GM18520 (cell line): ENCODE results near the gene ARHGAP45.
"Not testable (repeated sequence)": the region's sequence is repeated elsewhere in the genome, so short reads cannot be mapped to it uniquely, and the experiment has no call there.

ENCODE experiments used
- ATAC-seq: cut with Tn5 transposase; IDR thresholded peaks from one replicate; pipeline ENCODE4 v1.9.1; 2021; ENCODE audit not compliant: unreplicated experiment

The ARHGAP45 gene, protein sequence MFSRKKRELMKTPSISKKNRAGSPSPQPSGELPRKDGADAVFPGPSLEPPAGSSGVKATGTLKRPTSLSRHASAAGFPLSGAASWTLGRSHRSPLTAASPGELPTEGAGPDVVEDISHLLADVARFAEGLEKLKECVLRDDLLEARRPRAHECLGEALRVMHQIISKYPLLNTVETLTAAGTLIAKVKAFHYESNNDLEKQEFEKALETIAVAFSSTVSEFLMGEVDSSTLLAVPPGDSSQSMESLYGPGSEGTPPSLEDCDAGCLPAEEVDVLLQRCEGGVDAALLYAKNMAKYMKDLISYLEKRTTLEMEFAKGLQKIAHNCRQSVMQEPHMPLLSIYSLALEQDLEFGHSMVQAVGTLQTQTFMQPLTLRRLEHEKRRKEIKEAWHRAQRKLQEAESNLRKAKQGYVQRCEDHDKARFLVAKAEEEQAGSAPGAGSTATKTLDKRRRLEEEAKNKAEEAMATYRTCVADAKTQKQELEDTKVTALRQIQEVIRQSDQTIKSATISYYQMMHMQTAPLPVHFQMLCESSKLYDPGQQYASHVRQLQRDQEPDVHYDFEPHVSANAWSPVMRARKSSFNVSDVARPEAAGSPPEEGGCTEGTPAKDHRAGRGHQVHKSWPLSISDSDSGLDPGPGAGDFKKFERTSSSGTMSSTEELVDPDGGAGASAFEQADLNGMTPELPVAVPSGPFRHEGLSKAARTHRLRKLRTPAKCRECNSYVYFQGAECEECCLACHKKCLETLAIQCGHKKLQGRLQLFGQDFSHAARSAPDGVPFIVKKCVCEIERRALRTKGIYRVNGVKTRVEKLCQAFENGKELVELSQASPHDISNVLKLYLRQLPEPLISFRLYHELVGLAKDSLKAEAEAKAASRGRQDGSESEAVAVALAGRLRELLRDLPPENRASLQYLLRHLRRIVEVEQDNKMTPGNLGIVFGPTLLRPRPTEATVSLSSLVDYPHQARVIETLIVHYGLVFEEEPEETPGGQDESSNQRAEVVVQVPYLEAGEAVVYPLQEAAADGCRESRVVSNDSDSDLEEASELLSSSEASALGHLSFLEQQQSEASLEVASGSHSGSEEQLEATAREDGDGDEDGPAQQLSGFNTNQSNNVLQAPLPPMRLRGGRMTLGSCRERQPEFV

DNA sequence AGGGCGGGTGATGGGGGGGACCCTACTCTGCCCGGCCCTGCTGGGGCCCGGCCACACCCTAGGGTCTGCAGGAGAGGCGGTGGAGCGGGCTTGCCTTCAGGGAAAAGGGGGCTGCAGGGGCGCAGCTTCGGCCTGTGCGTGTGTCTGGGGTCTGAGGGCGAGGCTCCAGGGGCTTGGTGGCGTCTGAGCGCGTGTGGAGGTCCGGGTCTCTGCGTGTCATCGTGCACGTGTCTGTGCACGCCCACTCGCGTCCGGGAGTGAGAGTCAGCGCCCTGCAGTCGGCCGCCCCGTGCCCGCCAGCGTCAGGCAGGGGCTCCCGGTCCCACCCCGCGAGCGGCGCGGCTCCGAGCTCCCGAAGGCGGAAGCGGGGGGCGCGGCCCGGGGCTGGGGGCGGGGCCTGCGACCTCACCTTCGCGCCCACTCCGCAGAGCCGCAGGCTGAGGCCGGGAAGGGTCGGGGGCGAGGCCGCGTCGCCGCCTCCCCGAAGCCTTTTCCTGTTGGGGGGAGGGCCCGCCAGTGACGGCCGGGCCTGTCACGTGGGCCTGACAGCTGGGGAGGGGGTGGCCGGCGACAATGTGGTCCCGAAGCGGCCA, at the start of gene ARHGAP45:
Gene ARHGAP45, plus strand, starts transcription at position 420 of the 593 bp plus-strand sequence. CDS start 239 bp downstream, outside the sequence.
- no peak for ATAC-seq

- no peak for ATAC-seq
Observed at GRCh38 chr19:1017906-1018305, 49.1 kb upstream of the ARHGAP45 start.

- no peak for ATAC-seq
Observed at GRCh38 chr19:1018393-1018792, 48.6 kb upstream of the ARHGAP45 start.

- no peak for ATAC-seq
Observed at GRCh38 chr19:1018932-1019615, 47.9 kb upstream of the ARHGAP45 start.

- ATAC-seq: no peak
Observed at GRCh38 chr19:1019616-1019961, 47.4 kb upstream of the ARHGAP45 start.

GRCh38 chr19:1019980-1020867, 46.7 kb upstream of the ARHGAP45 start:
- no peak for ATAC-seq

GRCh38 chr19:1020868-1021425, 46.0 kb upstream of the ARHGAP45 start, which contains the start of gene TMEM259:
Gene TMEM259 (minus strand): TSS chr19:1021123. CDS start chr19:1020996, 127 bp downstream.
- ATAC-seq: peak; percentile 74

DNA sequence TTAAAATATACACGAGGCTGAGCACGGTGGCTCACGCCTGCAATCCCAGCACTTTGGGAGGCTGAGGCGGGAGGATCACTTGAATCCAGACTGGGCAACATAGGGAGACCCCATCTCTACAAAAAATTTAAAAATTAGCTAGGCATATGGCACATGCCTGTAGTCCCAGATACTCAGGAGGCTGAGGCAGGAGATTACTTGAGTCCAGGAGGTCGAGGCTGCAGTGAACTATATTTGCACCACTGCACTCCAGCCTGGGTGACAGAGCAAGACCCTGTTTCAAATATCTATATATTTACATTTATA, 43.1 kb upstream of the ARHGAP45 start:
- ATAC-seq: not testable (repeated sequence)

DNA sequence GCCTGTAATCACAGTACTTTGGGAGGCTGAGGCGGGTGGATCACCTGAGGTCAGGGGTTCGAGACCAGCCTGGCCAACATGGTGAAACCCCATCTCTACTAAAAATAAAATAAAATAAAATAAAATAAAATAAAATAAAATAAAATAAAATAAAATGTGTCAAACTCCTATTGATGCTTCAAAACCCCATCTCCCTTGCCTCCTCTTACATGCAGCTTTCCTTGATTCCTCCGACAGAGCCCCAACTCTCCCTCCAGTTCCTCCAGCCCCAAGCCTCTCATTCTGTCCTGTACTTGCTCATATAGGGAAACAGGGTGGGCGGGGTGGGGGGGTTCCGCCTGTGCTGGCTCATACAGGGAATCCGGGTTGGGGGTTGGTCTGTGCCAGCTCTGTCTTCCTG, 41.9 kb upstream of the ARHGAP45 start:
- ATAC-seq: not testable (repeated sequence)

GRCh38 chr19:1025960-1026782, 40.8 kb upstream of the ARHGAP45 start, which contains the start of gene CNN2:
Gene CNN2 (plus strand): TSS chr19:1026608. CDS start chr19:1026662, 54 bp downstream.
- peak; percentile 51 for ATAC-seq

GRCh38 chr19:1026783-1027649, 40.0 kb upstream of the ARHGAP45 start:
- no peak for ATAC-seq

- no peak for ATAC-seq
Observed at GRCh38 chr19:1027650-1028061, 39.3 kb upstream of the ARHGAP45 start.

DNA sequence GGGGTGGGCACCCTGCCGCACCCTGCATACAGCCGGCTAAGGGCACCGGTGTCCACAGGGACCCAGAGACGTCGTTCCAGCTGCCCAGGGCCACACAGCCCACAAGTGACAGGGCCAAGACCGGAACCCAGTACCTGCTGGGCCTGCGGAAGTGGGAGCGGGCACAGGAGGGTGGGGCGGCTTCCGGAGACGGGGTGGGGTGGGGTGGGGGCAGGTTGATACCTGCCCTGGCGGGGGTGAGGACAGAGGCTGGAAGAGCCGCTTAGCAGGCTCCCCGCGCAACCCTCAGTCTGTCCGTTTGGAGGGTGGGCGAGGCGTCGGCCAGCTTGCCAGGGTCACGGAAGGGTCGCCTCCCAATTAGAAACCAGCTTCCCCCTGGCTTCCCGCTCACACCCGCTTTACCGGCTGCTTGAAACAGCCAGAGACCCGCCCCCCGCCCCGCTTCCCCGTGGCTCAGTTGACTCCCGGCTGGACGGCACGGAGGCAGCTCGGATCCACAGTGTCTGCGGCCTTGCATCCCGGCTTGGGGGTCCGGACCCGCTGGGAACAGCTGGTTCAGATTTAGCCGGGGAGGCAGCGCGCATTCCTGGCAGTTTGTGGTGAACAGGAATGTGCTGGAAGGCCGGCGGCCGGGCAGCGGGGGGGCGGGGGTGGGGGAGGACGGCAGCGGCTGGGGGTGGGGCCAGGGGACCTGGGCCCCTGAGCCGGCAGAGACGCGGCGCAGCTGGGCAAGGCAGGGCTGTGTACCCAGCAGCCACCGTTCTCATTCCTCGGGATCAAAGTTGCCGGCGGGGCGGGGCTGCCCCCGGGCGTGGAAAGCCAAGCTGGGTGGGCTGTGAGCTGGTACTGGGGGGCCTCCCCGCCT, 38.7 kb upstream of the ARHGAP45 start:
- no peak for ATAC-seq

GRCh38 chr19:1032264-1032867, 34.6 kb upstream of the ARHGAP45 start:
- ATAC-seq: no peak

DNA sequence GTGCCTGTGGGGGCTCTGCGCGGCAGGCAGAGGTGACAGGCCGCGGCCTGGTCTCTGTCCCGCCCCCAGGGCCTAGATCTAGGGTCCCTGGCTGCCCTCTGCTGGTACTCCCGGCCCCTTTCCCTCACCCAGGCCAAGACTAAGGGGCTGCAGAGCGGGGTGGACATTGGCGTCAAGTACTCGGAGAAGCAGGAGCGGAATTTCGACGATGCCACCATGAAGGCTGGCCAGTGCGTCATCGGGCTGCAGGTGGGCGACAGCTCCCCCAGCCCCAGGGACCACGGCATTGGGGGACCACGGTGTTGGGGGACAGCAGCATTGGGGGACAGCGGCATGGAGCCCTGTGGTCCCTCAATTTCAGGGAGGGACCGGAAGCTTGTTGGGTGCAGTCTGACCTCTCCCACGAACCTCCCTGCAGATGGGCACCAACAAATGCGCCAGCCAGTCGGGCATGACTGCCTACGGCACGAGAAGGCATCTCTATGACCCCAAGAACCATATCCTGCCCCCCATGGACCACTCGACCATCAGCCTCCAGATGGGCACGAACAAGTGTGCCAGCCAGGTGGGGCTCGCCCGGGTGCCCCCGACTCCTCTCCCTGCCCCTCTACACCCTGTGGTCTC, 30.9 kb upstream of the ARHGAP45 start:
- no peak for ATAC-seq
